Colonic mucosa (tissue), 4 donors: ENCODE data around the gene RAI1. TPM values are rescaled to one million over a fixed set of nuclear protein-coding genes. Genes with fewer than 3 reads are reported as not detected.

Experiments used
- DNase-seq: peaks from one replicate; pipeline ENCODE4 v3.0.0-alpha.2; 2020
- H3K27ac ChIP-seq: fragments of 200-600 bp; one replicate; pipeline ENCODE4 v1.8.0; 2021
- H3K27me3 ChIP-seq: fragments of 200-600 bp; one replicate; pipeline ENCODE4 v1.8.0; 2021
- H3K36me3 ChIP-seq: fragments of 200-600 bp; one replicate; pipeline ENCODE4 v1.8.0; 2021
- H3K4me1 ChIP-seq: fragments of 200-600 bp; one replicate; pipeline ENCODE4 v1.8.0; 2021; ENCODE audit warnings: mild to moderate bottlenecking
- H3K4me3 ChIP-seq: fragments of 200-600 bp; one replicate; pipeline ENCODE4 v1.8.0; 2021
- H3K9ac ChIP-seq, 2 donors: one replicate each; pipeline ENCODE4 v1.7.0; 2013; ENCODE audit warnings: control low read depth in 2 of 2, low read depth in 2 of 2, low read length in 2 of 2
- H3K9me3 ChIP-seq: fragments of 200-600 bp; one replicate; pipeline ENCODE4 v1.8.0; 2021
- intact Hi-C: fragments of 100-400 bp; cut with DNase I; formaldehyde crosslinking; loops from one replicate; pipeline ENCODE4 v1.14.1; 2022
- total RNA-seq, 2 donors: library from RNA; stranded (reverse); fragmentation: NEBNext Ultra II Directional in 1 of 2; extraction: Animal tissue kit (Norgen Biotek cat#: 25700) in 1 of 2; gene quantifications; one replicate each; pipeline ENCODE4 v1.2.1, GENCODE V29; 2021
- TF ChIP-seq, protein P1 (sequence below): fragments of 200-600 bp; IDR thresholded peaks from one replicate; pipeline ENCODE4 v1.8.0; 2022; ENCODE audit warnings: antibody characterized with exemption, mild to moderate bottlenecking
- donor health status: healthy.
- donor health status: DM: no; HTN: no; CAD: no.
- donor health status: DM: no; HTN: no; CAD: no.

The RAI1 gene
- total RNA-seq, 2 donors from 2014 or later, result 21.8 to 24.5 TPM

DNA sequence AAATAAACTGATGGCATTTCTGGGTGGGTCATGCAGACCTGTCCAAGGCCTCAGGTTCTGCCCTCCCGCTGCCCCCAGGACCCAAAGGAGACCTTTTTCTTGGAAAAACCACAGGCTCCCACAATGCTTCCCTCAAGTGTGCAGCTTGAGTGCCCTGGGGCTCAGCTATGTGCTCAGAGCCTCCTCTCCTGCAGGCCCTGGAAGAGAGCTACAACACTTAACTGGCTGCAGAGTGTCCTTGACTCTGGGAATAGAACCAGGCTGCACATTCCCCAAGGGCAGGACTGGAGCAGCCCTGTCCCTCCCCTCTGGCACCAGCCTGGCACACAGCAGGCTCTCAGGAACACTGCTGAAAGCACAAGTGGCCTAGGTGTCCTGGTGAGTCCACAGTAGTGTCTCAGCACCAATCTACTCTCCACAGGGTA is 160.4 kb downstream of the RAI1 start:
- DNase-seq, result no peak
- peaks cover 24% of the 10 kb centered on the region for H3K4me1 ChIP-seq
- no peaks in the 10 kb centered on the region for H3K36me3 ChIP-seq
- intact Hi-C loops, result no loop called here
- no peaks in the 10 kb centered on the region for H3K9me3 ChIP-seq
- peak overlapping the region; percentile 100 for H3K27ac ChIP-seq
- H3K4me3 ChIP-seq, result no peak overlapping the region
- no peaks in the 10 kb centered on the region for H3K27me3 ChIP-seq
- TF ChIP-seq, protein P1, sequence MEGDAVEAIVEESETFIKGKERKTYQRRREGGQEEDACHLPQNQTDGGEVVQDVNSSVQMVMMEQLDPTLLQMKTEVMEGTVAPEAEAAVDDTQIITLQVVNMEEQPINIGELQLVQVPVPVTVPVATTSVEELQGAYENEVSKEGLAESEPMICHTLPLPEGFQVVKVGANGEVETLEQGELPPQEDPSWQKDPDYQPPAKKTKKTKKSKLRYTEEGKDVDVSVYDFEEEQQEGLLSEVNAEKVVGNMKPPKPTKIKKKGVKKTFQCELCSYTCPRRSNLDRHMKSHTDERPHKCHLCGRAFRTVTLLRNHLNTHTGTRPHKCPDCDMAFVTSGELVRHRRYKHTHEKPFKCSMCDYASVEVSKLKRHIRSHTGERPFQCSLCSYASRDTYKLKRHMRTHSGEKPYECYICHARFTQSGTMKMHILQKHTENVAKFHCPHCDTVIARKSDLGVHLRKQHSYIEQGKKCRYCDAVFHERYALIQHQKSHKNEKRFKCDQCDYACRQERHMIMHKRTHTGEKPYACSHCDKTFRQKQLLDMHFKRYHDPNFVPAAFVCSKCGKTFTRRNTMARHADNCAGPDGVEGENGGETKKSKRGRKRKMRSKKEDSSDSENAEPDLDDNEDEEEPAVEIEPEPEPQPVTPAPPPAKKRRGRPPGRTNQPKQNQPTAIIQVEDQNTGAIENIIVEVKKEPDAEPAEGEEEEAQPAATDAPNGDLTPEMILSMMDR, result no peak
- peak overlapping the region in 1 of 2 donors; percentile 3 for H3K9ac ChIP-seq

DNA sequence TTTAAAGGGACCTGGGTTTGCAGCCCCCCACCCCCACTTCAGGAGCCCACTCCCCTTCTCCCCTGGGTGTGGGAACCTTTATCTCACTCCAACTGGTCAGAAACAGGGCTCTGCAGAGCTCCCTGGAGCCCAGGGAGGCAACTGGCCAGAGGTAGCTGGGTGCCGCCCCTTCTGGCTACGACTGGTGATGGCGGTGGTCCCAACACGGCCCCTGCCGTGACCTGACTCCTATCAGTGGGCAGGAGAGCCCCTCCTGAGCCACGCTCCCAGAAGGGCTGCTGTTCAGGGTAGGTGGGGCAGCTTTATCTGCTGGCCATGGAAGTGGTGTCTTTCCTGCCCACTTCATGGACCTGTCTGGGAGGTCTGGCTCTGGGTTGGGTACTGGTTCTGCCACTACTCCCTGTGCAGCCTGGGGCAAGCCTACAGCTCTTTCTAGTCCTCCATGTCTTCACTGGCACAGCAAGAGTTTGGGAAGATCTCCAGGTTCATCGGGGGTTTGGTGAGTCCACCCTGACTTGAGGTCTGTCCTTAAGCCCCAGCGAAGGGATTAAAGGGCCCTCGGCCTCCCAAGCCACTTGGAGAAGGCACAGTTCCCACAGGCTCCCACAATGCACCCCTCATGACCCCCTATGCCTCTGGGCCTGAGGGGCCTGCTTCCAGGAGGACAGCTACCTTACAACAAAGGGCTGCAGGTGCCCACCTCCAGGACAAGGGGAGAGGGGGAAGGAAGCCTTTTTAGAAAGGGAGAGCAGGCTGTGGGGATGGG is 161.0 kb downstream of the RAI1 start:
- TF ChIP-seq, protein P1, result no peak
- H3K27ac ChIP-seq, result no peak overlapping the region
- intact Hi-C loops, result no loop called here
- H3K4me3 ChIP-seq, result no peak overlapping the region
- no peaks in the 10 kb centered on the region for H3K36me3 ChIP-seq
- DNase-seq, result no peak
- no peaks in the 10 kb centered on the region for H3K9me3 ChIP-seq
- H3K9ac ChIP-seq, result no peak overlapping the region
- H3K4me1 ChIP-seq, result peaks cover 24% of the 10 kb centered on the region
- no peaks in the 10 kb centered on the region for H3K27me3 ChIP-seq

DNA sequence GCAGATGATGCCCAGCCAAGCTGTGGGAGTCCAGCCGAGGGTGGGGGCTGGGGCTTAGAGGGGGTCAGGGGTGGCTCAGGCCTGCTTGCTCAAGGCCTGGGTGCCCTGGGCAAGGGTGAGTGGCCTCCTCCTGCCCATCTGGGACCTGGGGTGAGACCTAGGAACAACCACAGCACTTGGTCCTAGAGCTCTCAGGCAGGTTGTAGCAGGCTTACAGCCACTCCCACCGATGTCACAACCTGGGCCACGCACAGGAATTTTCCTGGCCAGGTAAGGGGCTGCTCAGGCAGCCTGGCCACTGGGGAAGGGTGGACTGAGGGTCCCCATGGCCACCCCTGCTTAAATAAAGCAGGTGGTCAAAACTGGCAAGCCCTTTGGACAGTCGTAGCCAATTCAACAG is 161.8 kb downstream of the RAI1 start:
- no peak overlapping the region for H3K9ac ChIP-seq
- H3K9me3 ChIP-seq, result no peaks in the 10 kb centered on the region
- intact Hi-C loops, result no loop called here
- H3K4me3 ChIP-seq, result no peak overlapping the region
- H3K27ac ChIP-seq, result no peak overlapping the region
- H3K27me3 ChIP-seq, result no peaks in the 10 kb centered on the region
- TF ChIP-seq, protein P1, result no peak
- no peak for DNase-seq
- no peaks in the 10 kb centered on the region for H3K36me3 ChIP-seq
- peaks cover 17% of the 10 kb centered on the region for H3K4me1 ChIP-seq

DNA sequence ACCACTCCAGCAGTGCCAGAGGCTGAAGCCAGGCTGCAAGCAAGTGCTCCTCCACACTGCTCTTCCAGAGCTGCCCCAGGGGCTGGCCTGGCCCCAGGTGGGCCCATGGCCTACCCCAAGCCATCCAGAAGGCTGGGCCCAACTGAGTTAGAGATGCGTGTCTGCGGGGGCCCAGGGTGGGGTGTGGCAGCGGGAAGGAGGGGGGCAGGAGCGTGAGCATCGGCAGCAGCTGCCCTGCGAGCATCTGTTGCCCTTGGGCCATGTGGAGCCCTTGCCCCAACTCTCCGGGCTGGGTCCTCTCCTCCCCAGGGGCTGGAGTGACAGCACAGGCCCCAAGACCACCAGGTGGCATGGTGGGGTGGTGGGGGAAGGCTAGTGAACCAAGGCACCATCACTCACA is 162.8 kb downstream of the RAI1 start:
- Histone ChIP-seq H3K9me3 (no peaks in the 10 kb centered on the region), H3K27ac (no peak overlapping the region), H3K4me3 (no peak overlapping the region), H3K4me1 (peaks cover 11% of the 10 kb centered on the region), H3K9ac (no peak overlapping the region), H3K36me3 (no peaks in the 10 kb centered on the region), H3K27me3 (no peaks in the 10 kb centered on the region)
- no peak for DNase-seq
- intact Hi-C loops, result no loop called here
- TF ChIP-seq, protein P1, result no peak

DNA sequence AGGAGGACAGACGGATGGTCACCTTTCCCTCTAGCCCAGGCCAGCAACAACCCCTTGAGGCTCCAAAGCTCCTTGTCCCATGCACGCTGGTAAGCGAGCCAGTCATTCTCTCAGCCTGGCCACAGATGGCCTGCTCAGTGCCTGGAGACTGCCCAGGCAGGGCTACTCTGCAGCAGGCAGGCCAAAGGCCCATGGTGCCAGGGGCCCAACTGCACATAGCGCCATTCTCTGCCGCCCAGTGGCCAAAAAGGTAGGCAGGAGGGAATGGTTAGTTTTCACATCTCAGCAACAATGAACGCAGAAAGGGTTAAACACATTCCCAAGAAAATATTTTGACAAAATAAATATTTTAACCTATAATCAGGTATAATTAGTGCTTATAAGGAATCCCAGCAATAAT is 163.2 kb downstream of the RAI1 start:
- intact Hi-C loops, result no loop called here
- no peak overlapping the region for H3K27ac ChIP-seq
- H3K9me3 ChIP-seq, result no peaks in the 10 kb centered on the region
- H3K4me1 ChIP-seq, result peaks cover 11% of the 10 kb centered on the region
- H3K4me3 ChIP-seq, result no peak overlapping the region
- no peaks in the 10 kb centered on the region for H3K27me3 ChIP-seq
- H3K9ac ChIP-seq, result no peak overlapping the region
- H3K36me3 ChIP-seq, result no peaks in the 10 kb centered on the region
- DNase-seq, result no peak
- TF ChIP-seq, protein P1, result no peak
